HAP-1 (cell line): ENCODE data around the gene ABHD6.
"Not testable (repeated sequence)": the region's sequence is repeated elsewhere in the genome, so short reads cannot be mapped to it uniquely, and the experiment has no call there.

Experiments used
- DNase-seq, 2 experiments: peaks; one replicate each; pipeline ENCODE4 v3.0.0-alpha.2; 2016 to 2020; ENCODE audit warnings: low spot score in 2 of 2
- H3K27me3 ChIP-seq: fragments of 250-450 bp; sonication (Bioruptor Pico); 2 replicates; pipeline ENCODE4 v1.5.1; 2020; ENCODE audit warnings: low read depth, mild to moderate bottlenecking, moderate library complexity
- H3K36me3 ChIP-seq: fragments of 250-450 bp; sonication (Bioruptor Pico); replicated peaks from 2 replicates; pipeline ENCODE4 v1.5.1; 2020; ENCODE audit warnings: mild to moderate bottlenecking
- H3K4me1 ChIP-seq: fragments of 250-450 bp; sonication (Bioruptor Pico); 2 replicates; pipeline ENCODE4 v1.5.1; 2020; ENCODE audit warnings: mild to moderate bottlenecking
- H3K4me3 ChIP-seq: fragments of 250-450 bp; sonication (Bioruptor Pico); 2 replicates; pipeline ENCODE4 v1.5.1; 2020; ENCODE audit warnings: mild to moderate bottlenecking, moderate library complexity
- H3K9me3 ChIP-seq: fragments of 250-450 bp; sonication (Bioruptor Pico); 2 replicates; pipeline ENCODE4 v1.5.1; 2020; ENCODE audit warnings: mild to moderate bottlenecking, moderate library complexity
- in situ Hi-C: fragments of 300-500 bp; cut with MboI; formaldehyde crosslinking; loops from 3 replicates; pipeline ENCODE4 v1.14.3; 2020; ENCODE audit warnings: low sequenced_read_pairs, inconsistent platforms, mixed read lengths

The ABHD6 gene

GRCh38 chr3:58242340-58242739, 4.7 kb downstream of the ABHD6 start:
- peaks cover 3% of the 10 kb centered on the region for H3K4me1 ChIP-seq
- no peak for DNase-seq
- H3K27me3 ChIP-seq = no peaks in the 10 kb centered on the region
- no peak overlapping the region for H3K4me3 ChIP-seq
- H3K36me3 ChIP-seq = no peaks in the 10 kb centered on the region
- no peaks in the 10 kb centered on the region for H3K9me3 ChIP-seq
- in situ Hi-C loops = no loop called here

- H3K9me3 ChIP-seq, H3K4me1 ChIP-seq, H3K27me3 ChIP-seq, H3K4me3 ChIP-seq, DNase-seq, in situ Hi-C loops, H3K36me3 ChIP-seq: not testable (repeated sequence)
Observed at GRCh38 chr3:58242860-58243259, 5.3 kb downstream of the ABHD6 start.

GRCh38 chr3:58243976-58244585, 6.5 kb downstream of the ABHD6 start:
- no peaks in the 10 kb centered on the region for H3K36me3 ChIP-seq
- in situ Hi-C loops = no loop called here

GRCh38 chr3:58246148-58247047, 8.8 kb downstream of the ABHD6 start:
- no peaks in the 10 kb centered on the region for H3K36me3 ChIP-seq
- H3K4me1 ChIP-seq = peaks cover 5% of the 10 kb centered on the region; the same call in 1 of the 2 replicates
- H3K4me3 ChIP-seq = no peak overlapping the region
- DNase-seq = no peak
- in situ Hi-C loops = no loop called here
- H3K27me3 ChIP-seq = no peaks in the 10 kb centered on the region
- no peaks in the 10 kb centered on the region for H3K9me3 ChIP-seq

More at GRCh38 chr3:58243976-58244585, 6.5 kb downstream of the ABHD6 start:
- Histone ChIP-seq H3K4me3 (no peak overlapping the region), H3K9me3 (no peaks in the 10 kb centered on the region), H3K27me3 (no peaks in the 10 kb centered on the region), H3K4me1 (peaks cover 2% of the 10 kb centered on the region; the same call in 1 of the 2 replicates)
- no peak for DNase-seq

GRCh38 chr3:58249358-58250092, 11.9 kb downstream of the ABHD6 start:
- no peaks in the 10 kb centered on the region for H3K9me3 ChIP-seq
- H3K4me1 ChIP-seq = peaks cover 5% of the 10 kb centered on the region; the same call in 1 of the 2 replicates
- H3K36me3 ChIP-seq = no peaks in the 10 kb centered on the region
- in situ Hi-C loops = no loop called here
- no peaks in the 10 kb centered on the region for H3K27me3 ChIP-seq
- DNase-seq = peak in 1 of 2 experiments; percentile 29
- H3K4me3 ChIP-seq = no peak overlapping the region

- Histone ChIP-seq H3K4me3 (no peak overlapping the region), H3K4me1 (peaks cover 5% of the 10 kb centered on the region; the same call in 1 of the 2 replicates), H3K9me3 (no peaks in the 10 kb centered on the region), H3K36me3 (no peaks in the 10 kb centered on the region), H3K27me3 (no peaks in the 10 kb centered on the region)
- in situ Hi-C loops = no loop called here
- no peak for DNase-seq
Observed at GRCh38 chr3:58250093-58250707, 12.6 kb downstream of the ABHD6 start.

- Histone ChIP-seq H3K4me1 (peaks cover 5% of the 10 kb centered on the region; the same call in 1 of the 2 replicates), H3K4me3 (no peak overlapping the region), H3K9me3 (no peaks in the 10 kb centered on the region), H3K27me3 (no peaks in the 10 kb centered on the region), H3K36me3 (no peaks in the 10 kb centered on the region)
- in situ Hi-C loops = no loop called here
- DNase-seq = no peak
Observed at GRCh38 chr3:58251631-58252035, 14.0 kb downstream of the ABHD6 start.

- Histone ChIP-seq H3K4me3 (no peak overlapping the region), H3K4me1 (peaks cover 3% of the 10 kb centered on the region; the same call in 1 of the 2 replicates), H3K27me3 (no peaks in the 10 kb centered on the region), H3K9me3 (no peaks in the 10 kb centered on the region), H3K36me3 (0 out of 2 replicates have a peak, but pooled peaks cover 5% of the 10 kb centered on the region)
- in situ Hi-C loops = no loop called here
- no peak for DNase-seq
Observed at GRCh38 chr3:58254144-58254543, 16.6 kb downstream of the ABHD6 start.

GRCh38 chr3:58256061-58256460, 18.5 kb downstream of the ABHD6 start:
- no peaks in the 10 kb centered on the region for H3K27me3 ChIP-seq
- no peak overlapping the region for H3K4me3 ChIP-seq
- no peaks in the 10 kb centered on the region for H3K9me3 ChIP-seq
- 0 out of 2 replicates have a peak, but pooled peaks cover 5% of the 10 kb centered on the region for H3K36me3 ChIP-seq
- no peaks in the 10 kb centered on the region for H3K4me1 ChIP-seq
- no peak for DNase-seq
- in situ Hi-C loops = no loop called here

GRCh38 chr3:58256511-58256910, 18.9 kb downstream of the ABHD6 start:
- Histone ChIP-seq H3K36me3 (0 out of 2 replicates have a peak, but pooled peaks cover 5% of the 10 kb centered on the region), H3K27me3 (no peaks in the 10 kb centered on the region), H3K4me3 (no peak overlapping the region), H3K4me1 (no peaks in the 10 kb centered on the region), H3K9me3 (no peaks in the 10 kb centered on the region)
- no peak for DNase-seq
- in situ Hi-C loops = no loop called here

GRCh38 chr3:58258392-58259055, 20.9 kb downstream of the ABHD6 start:
- no peaks in the 10 kb centered on the region for H3K27me3 ChIP-seq
- H3K36me3 ChIP-seq = 0 out of 2 replicates have a peak, but pooled peaks cover 5% of the 10 kb centered on the region
- H3K9me3 ChIP-seq = no peaks in the 10 kb centered on the region
- DNase-seq = no peak
- no peaks in the 10 kb centered on the region for H3K4me1 ChIP-seq
- in situ Hi-C loops = no loop called here
- H3K4me3 ChIP-seq = no peak overlapping the region

GRCh38 chr3:58260261-58260731, 22.7 kb downstream of the ABHD6 start:
- in situ Hi-C loops = no loop called here
- Histone ChIP-seq H3K4me1 (no peaks in the 10 kb centered on the region), H3K4me3 (no peak overlapping the region), H3K9me3 (no peaks in the 10 kb centered on the region), H3K36me3 (0 out of 2 replicates have a peak, but pooled peaks cover 5% of the 10 kb centered on the region), H3K27me3 (no peaks in the 10 kb centered on the region)
- DNase-seq = no peak

- H3K36me3 ChIP-seq = 0 out of 2 replicates have a peak, but pooled peaks cover 5% of the 10 kb centered on the region
- H3K4me3 ChIP-seq = no peak overlapping the region
- H3K27me3 ChIP-seq = no peaks in the 10 kb centered on the region
- H3K9me3 ChIP-seq = no peaks in the 10 kb centered on the region
- DNase-seq = no peak
- H3K4me1 ChIP-seq = no peaks in the 10 kb centered on the region
- in situ Hi-C loops = no loop called here
Observed at GRCh38 chr3:58260733-58261132, 23.1 kb downstream of the ABHD6 start.
